A549 (cell line): ENCODE data around the gene TMCC2. TPM values are rescaled to one million over a fixed set of nuclear protein-coding genes. Genes with fewer than 3 reads are reported as not detected.

Experiments used
- ATAC-seq, 2 experiments: fragments of 200-7000 bp in 1 of 2; fragments of >200 bp in 1 of 2; cut with Nextera tagmentation in 1 of 2; cut with Tn5 transposase in 1 of 2; 3 replicates each; pipeline versions ENCODE4 v1.8.0 to v1.9.1; 2018 to 2020; ENCODE audit warnings: mild to moderate bottlenecking in 1 of 2, moderate library complexity in 1 of 2
- CTCF ChIA-PET: fragments of 300-600 bp; sonication (Branson Sonifier 250); formaldehyde crosslinking; extraction: SDS; loops from one replicate; lab custom pipeline; 2021; ENCODE audit warnings: antibody characterized with exemption, inconsistent platforms; lab: Yijun Ruan, JAX
- POLR2A ChIA-PET: fragments of 350-600 bp; formaldehyde crosslinking; extraction: SDS; loops from one replicate; lab custom pipeline; 2021; ENCODE audit warnings: antibody characterized with exemption, inconsistent platforms; lab: Yijun Ruan, JAX
- DNase-seq, 2 experiments: peaks; one replicate each; pipeline versions ENCODE4 v3.0.0 to v3.0.0-alpha.2; 2011 to 2016; ENCODE audit warnings: low read depth in 1 of 2, low spot score in 1 of 2
- FAIRE-seq: peaks from 2 replicates; lab custom pipeline; 2011; peaks lifted over from hg19 to GRCh38; lab: Jason Lieb, UNC
- H3K27ac ChIP-seq, 2 experiments: fragments of >200 bp; sonication (Bioruptor Twin); formaldehyde crosslinking; 3 replicates each; pipeline ENCODE4 v1.5.1; 2016 to 2017
- H3K4me1 ChIP-seq: fragments of >200 bp; sonication (Bioruptor Twin); formaldehyde crosslinking; 3 replicates; pipeline ENCODE4 v1.6.1; 2016
- H3K4me2 ChIP-seq: fragments of >200 bp; sonication (Bioruptor Twin); formaldehyde crosslinking; 3 replicates; pipeline ENCODE4 v1.6.1; 2016
- H3K4me3 ChIP-seq: fragments of >200 bp; sonication (Bioruptor Twin); formaldehyde crosslinking; 3 replicates; pipeline ENCODE4 v1.5.1; 2016
- H3K9me3 ChIP-seq: fragments of >200 bp; sonication (Bioruptor Twin); formaldehyde crosslinking; 3 replicates; pipeline ENCODE4 v1.6.1; 2016
- CHD2 ChIP-seq: fragments of 150-350 bp; IDR thresholded peaks from 2 replicates; pipeline ENCODE4 v1.6.1; 2014; ENCODE audit warnings: low read length; ENCODE audit not compliant: partially characterized antibody
- CTCF ChIP-seq: fragments of >200 bp; sonication (Bioruptor Twin); formaldehyde crosslinking; IDR thresholded peaks from 3 replicates; pipeline ENCODE4 v1.5.1; 2016
- EHF ChIP-seq: fragments of 250-450 bp; sonication (Bioruptor Pico); IDR thresholded peaks from 2 replicates; pipeline ENCODE4 v1.5.0; 2020; ENCODE audit warnings: mild to moderate bottlenecking
- FOSB ChIP-seq: fragments of 250-450 bp; sonication (Bioruptor Pico); IDR thresholded peaks from 2 replicates; pipeline ENCODE4 v1.5.0; 2020; ENCODE audit warnings: mild to moderate bottlenecking, moderate library complexity
- HES2 ChIP-seq: fragments of >200 bp; sonication (Bioruptor Twin); formaldehyde crosslinking; IDR thresholded peaks from 2 replicates; pipeline ENCODE4 v1.6.1; 2016
- HEYL ChIP-seq: fragments of 250-450 bp; sonication (Bioruptor Pico); IDR thresholded peaks from 2 replicates; pipeline ENCODE4 v1.8.0; 2021; ENCODE audit warnings: mild to moderate bottlenecking, moderate library complexity
- HMGXB4 ChIP-seq: fragments of 250-450 bp; sonication (Bioruptor Pico); IDR thresholded peaks from 2 replicates; pipeline ENCODE4 v1.5.0; 2021; ENCODE audit warnings: mild to moderate bottlenecking, moderate library complexity, borderline replicate concordance
- HOXA7 ChIP-seq: fragments of 250-450 bp; sonication (Bioruptor Pico); IDR thresholded peaks from 2 replicates; pipeline ENCODE4 v1.5.0; 2020; ENCODE audit warnings: mild to moderate bottlenecking, moderate library complexity
- HOXB13 ChIP-seq: fragments of 250-450 bp; sonication (Bioruptor Pico); IDR thresholded peaks from 2 replicates; pipeline ENCODE4 v1.5.0; 2020; ENCODE audit warnings: low read depth, mild to moderate bottlenecking, moderate library complexity
- JUN ChIP-seq, 2 experiments: fragments of >200 bp; sonication (Bioruptor Twin); formaldehyde crosslinking; IDR thresholded peaks; 2 replicates in 1 of 2; 3 replicates in 1 of 2; pipeline ENCODE4 v1.6.1; 2016 to 2017
- KDM1A ChIP-seq: fragments of 200-600 bp; sonication (generic); IDR thresholded peaks from 2 replicates; pipeline ENCODE4 v1.6.1; 2016; ENCODE audit warnings: low read depth, mild to moderate bottlenecking
- MAFK ChIP-seq: fragments of 450-650 bp; IDR thresholded peaks from 2 replicates; pipeline ENCODE4 v1.6.1; 2014; ENCODE audit not compliant: partially characterized antibody
- MAZ ChIP-seq: fragments of 150-350 bp; IDR thresholded peaks from 2 replicates; pipeline ENCODE4 v1.6.1; 2014; ENCODE audit warnings: antibody characterized with exemption, low read depth, low read length, borderline replicate concordance
- NFE2L2 ChIP-seq: fragments of 150-350 bp; conservative IDR thresholded peaks from 2 replicates; pipeline ENCODE4 v1.6.1; 2014; ENCODE audit warnings: low read length
- NR3C1 ChIP-seq: fragments of >200 bp; sonication (Bioruptor Twin); formaldehyde crosslinking; IDR thresholded peaks from 3 replicates; pipeline ENCODE4 v1.6.1; 2017
- PBX3 ChIP-seq: IDR thresholded peaks from 2 replicates; pipeline ENCODE4 v1.6.1; 2012
- RNF2 ChIP-seq: fragments of 200-600 bp; sonication (generic); IDR thresholded peaks from 2 replicates; pipeline ENCODE4 v1.6.1; 2016; ENCODE audit warnings: low read depth, mild to moderate bottlenecking, antibody characterized with exemption, moderate library complexity, borderline replicate concordance
- SREBF2 ChIP-seq: fragments of 450-650 bp; IDR thresholded peaks from 2 replicates; pipeline ENCODE4 v1.6.1; 2014; ENCODE audit warnings: mild to moderate bottlenecking, moderate library complexity
- ZSCAN20 ChIP-seq: fragments of 250-450 bp; sonication (Bioruptor Pico); IDR thresholded peaks from 2 replicates; pipeline ENCODE4 v1.8.0; 2022; ENCODE audit warnings: mild to moderate bottlenecking, moderate library complexity
- WGBS: methylation state at CpG from one replicate; pipeline ENCODE4 v1.1.6; 2017; ENCODE audit errors: missing lambda C conversion rate; 5-methylcytosine and 5-hydroxymethylcytosine counted together
- polyA plus RNA-seq, 4 experiments: library from polyadenylated mRNA; depleted of rRNA in 3 of 4; stranded (reverse); fragments of >200 nt; fragmentation: RNase III in 1 of 4; extraction: RNeasy Plus Mini Kit Qiagen cat#74134 plus additional on column Dnase treatment in 1 of 4; gene quantifications; 2 replicates in 3 of 4; 3 replicates in 1 of 4; pipeline ENCODE4 v1.2.3, GENCODE V29; 2011 to 2017

The TMCC2 gene
- polyA plus RNA-seq, 2 of the 4 experiments (the other 2 are of a cell fraction) = 1.7 to 3.2 TPM

GRCh38 chr1:205220421-205220820 is 7.3 kb upstream of the TMCC2 start:
- TF ChIP-seq HMGXB4 (CRISPR knock-in tag) = no peak
- TF ChIP-seq EHF (CRISPR knock-in tag) = no peak
- no peak for TF ChIP-seq FOSB
- no peak for TF ChIP-seq CTCF
- H3K9me3 ChIP-seq = no peaks in the 10 kb centered on the region
- FAIRE-seq (no peak), ATAC-seq (no peak), DNase-seq (no peak)
- H3K4me1 ChIP-seq = no peaks in the 10 kb centered on the region
- no peak overlapping the region for H3K4me2 ChIP-seq
- ChIA-PET POLR2A (no interaction called here), CTCF (interaction anchor here (0.7 to 53.3 kb wide), 5 partner anchors 8 to 231 kb away, joined by 3 to 1139 read pairs (median 4); no protein-coding TSS in a partner anchor)
- no peak overlapping the region for H3K27ac ChIP-seq
- WGBS = 58% methylated on average over 2 of the region's 2 CpGs
- no peak overlapping the region for H3K4me3 ChIP-seq

- CTCF ChIA-PET = interaction anchor here (0.5 to 53.3 kb wide), 3 partner anchors 13 to 646 kb away, joined by 3 to 1139 read pairs (median 3); partner anchors contain the start of gene DSTYK
- H3K9me3 ChIP-seq = no peaks in the 10 kb centered on the region
- no peak for DNase-seq
- no peak overlapping the region for H3K4me2 ChIP-seq
- ATAC-seq = no peak
- TF ChIP-seq CHD2 = no peak
- TF ChIP-seq RNF2 = no peak
- TF ChIP-seq ZSCAN20 (CRISPR knock-in tag) = no peak
- TF ChIP-seq JUN (IDR thresholded peaks at IDR 0.05) = no peak
- no peak for TF ChIP-seq HES2
- H3K4me3 ChIP-seq = no peak overlapping the region
- H3K27ac ChIP-seq = no peak overlapping the region
- peaks cover 10% of the 10 kb centered on the region; the same call in 2 of the 3 replicates for H3K4me1 ChIP-seq
- POLR2A ChIA-PET = no interaction called here
- no peak for FAIRE-seq
These were observed 3.0 kb upstream of the TMCC2 start for GRCh38 chr1:205224736-205225135.

GRCh38 chr1:205225901-205226765 is 1.6 kb upstream of the TMCC2 start:
- H3K27ac ChIP-seq = no peak overlapping the region
- peaks cover 12% of the 10 kb centered on the region; the same call in 2 of the 3 replicates for H3K4me1 ChIP-seq
- H3K4me2 ChIP-seq = no peak overlapping the region
- ChIA-PET POLR2A (no interaction called here), CTCF (interaction anchor here (0.9 to 53.3 kb wide), 5 partner anchors 20 to 297 kb away, joined by 3 to 1139 read pairs (median 33); partner anchors contain the start of gene RBBP5)
- H3K9me3 ChIP-seq = no peaks in the 10 kb centered on the region
- WGBS = 48% methylated on average over 11 of the region's 11 CpGs
- peak; percentile 39 for TF ChIP-seq MAFK
- no peak for TF ChIP-seq NFE2L2
- no peak for ATAC-seq
- DNase-seq = no peak
- no peak for FAIRE-seq
- H3K4me3 ChIP-seq = no peak overlapping the region

GRCh38 chr1:205226868-205227583 is 720 bp upstream of the TMCC2 start:
- 40% methylated on average over 8 of the region's 8 CpGs for WGBS
- peaks cover 12% of the 10 kb centered on the region; the same call in 2 of the 3 replicates for H3K4me1 ChIP-seq
- ChIA-PET CTCF (interaction anchor here (0.9 to 53.3 kb wide), 9 partner anchors 10 to 296 kb away, joined by 3 to 1139 read pairs (median 19); partner anchors contain the start of gene RBBP5), POLR2A (interaction anchor here (1.3 kb wide), 3 partner anchors 16 to 104 kb away, joined by 4 to 9 read pairs (median 8); partner anchors contain the start of gene DSTYK)
- H3K9me3 ChIP-seq = no peaks in the 10 kb centered on the region
- FAIRE-seq (no peak), ATAC-seq (peak; percentile 37 to 39; a peak in 5 of 6 replicates), DNase-seq (peak; percentile 44 to 62)
- H3K4me2 ChIP-seq = peak overlapping the region; percentile 95
- peak overlapping the region; percentile 69 for H3K4me3 ChIP-seq
- H3K27ac ChIP-seq = peak overlapping the region; percentile 64 to 88
- TF ChIP-seq HEYL (CRISPR knock-in tag) = no peak
- TF ChIP-seq FOSB = no peak
- TF ChIP-seq PBX3 = no peak
- TF ChIP-seq NR3C1 = no peak
- TF ChIP-seq HOXA7 (CRISPR knock-in tag) = no peak
- no peak for TF ChIP-seq HOXB13
- TF ChIP-seq KDM1A = no peak
- no peak for TF ChIP-seq SREBF2
- TF ChIP-seq MAZ = no peak
